Osteocyte (in vitro differentiated cells): ENCODE data around the gene NKX2-3. TPM values are rescaled to one million over a fixed set of nuclear protein-coding genes. Genes with fewer than 3 reads are reported as not detected.

Experiments
- DNase-seq: peaks from one replicate; pipeline ENCODE4 v3.0.0; 2021; ENCODE audit warnings: mixed read lengths; ENCODE audit not compliant: unreplicated experiment; ENCODE audit errors: extremely low spot score
- H3K27ac Mint-ChIP-seq: one replicate; pipeline ENCODE4 v1.8.0; 2021; ENCODE audit warnings: mild to moderate bottlenecking, mixed read lengths; ENCODE audit not compliant: unreplicated experiment
- H3K27me3 Mint-ChIP-seq: one replicate; pipeline ENCODE4 v1.8.0; 2021; ENCODE audit warnings: mixed read lengths; ENCODE audit not compliant: unreplicated experiment
- H3K36me3 Mint-ChIP-seq: one replicate; pipeline ENCODE4 v1.8.0; 2021; ENCODE audit warnings: mixed read lengths; ENCODE audit not compliant: unreplicated experiment
- H3K4me1 Mint-ChIP-seq: one replicate; pipeline ENCODE4 v1.8.0; 2021; ENCODE audit warnings: mixed read lengths; ENCODE audit not compliant: unreplicated experiment
- H3K4me3 Mint-ChIP-seq: one replicate; pipeline ENCODE4 v1.8.0; 2021; ENCODE audit warnings: mild to moderate bottlenecking, moderate library complexity, mixed read lengths; ENCODE audit not compliant: unreplicated experiment
- H3K9me3 Mint-ChIP-seq: one replicate; pipeline ENCODE4 v1.8.0; 2021; ENCODE audit warnings: mixed read lengths; ENCODE audit not compliant: unreplicated experiment
- total RNA-seq: library from RNA; stranded (reverse); gene quantifications from 2 replicates; pipeline ENCODE4 v1.2.1, GENCODE V29; 2021
- TF ChIP-seq, protein P1 (sequence below): fragments of 200-600 bp; sonication (generic); IDR thresholded peaks from 2 replicates; pipeline ENCODE4 v1.5.0; 2021; ENCODE audit warnings: antibody characterized with exemption, mild to moderate bottlenecking, moderate library complexity

The NKX2-3 gene
- total RNA-seq, 1 donor from 2014 or later = not detected

DNA sequence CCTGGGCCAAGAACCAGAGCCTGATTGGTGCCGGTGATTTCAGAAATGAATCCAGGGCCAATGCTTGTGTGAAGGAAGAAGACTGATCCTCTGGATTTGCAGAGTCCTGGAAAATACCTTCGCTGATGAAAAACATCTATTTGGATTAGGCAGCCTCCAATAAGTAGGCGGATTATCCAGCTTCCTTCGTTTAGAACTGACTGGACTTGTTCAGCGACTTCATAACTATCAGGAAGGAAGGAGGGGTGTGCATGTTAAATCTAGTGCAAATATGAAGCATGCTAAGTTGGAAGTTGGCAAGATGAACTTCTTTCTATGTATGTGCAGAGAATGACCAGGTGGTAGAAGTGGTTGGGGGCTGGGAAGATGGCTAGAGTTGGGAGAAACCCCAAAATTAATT lies 41.0 kb downstream of the NKX2-3 start:
- Mint-ChIP-seq H3K27me3 (peaks cover 26% of the 10 kb centered on the region), H3K36me3 (no peaks in the 10 kb centered on the region), H3K4me1 (no peaks in the 10 kb centered on the region), H3K4me3 (no peak overlapping the region), H3K9me3 (no peaks in the 10 kb centered on the region), H3K27ac (no peak overlapping the region)
- no peak for DNase-seq
- TF ChIP-seq, protein P1, sequence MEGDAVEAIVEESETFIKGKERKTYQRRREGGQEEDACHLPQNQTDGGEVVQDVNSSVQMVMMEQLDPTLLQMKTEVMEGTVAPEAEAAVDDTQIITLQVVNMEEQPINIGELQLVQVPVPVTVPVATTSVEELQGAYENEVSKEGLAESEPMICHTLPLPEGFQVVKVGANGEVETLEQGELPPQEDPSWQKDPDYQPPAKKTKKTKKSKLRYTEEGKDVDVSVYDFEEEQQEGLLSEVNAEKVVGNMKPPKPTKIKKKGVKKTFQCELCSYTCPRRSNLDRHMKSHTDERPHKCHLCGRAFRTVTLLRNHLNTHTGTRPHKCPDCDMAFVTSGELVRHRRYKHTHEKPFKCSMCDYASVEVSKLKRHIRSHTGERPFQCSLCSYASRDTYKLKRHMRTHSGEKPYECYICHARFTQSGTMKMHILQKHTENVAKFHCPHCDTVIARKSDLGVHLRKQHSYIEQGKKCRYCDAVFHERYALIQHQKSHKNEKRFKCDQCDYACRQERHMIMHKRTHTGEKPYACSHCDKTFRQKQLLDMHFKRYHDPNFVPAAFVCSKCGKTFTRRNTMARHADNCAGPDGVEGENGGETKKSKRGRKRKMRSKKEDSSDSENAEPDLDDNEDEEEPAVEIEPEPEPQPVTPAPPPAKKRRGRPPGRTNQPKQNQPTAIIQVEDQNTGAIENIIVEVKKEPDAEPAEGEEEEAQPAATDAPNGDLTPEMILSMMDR = no peak

DNA sequence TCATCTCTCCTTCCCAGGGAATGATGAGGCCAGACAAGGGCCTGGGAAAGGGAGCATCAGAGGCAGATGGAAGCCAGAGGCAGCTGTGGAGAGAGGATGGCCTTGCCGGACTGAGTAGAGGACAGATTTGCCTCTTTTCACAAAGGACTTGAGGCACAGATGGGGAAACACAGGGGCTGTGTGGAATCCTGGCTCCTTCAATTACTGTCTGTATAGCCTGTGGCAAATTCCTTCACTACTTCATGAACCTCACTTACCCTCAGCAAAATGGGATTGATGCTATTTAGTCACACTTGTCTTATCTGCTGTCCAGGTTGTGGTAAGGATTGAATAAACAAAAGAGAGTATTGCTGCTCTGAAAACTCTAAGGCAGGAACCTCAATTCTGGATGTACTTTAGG lies 47.2 kb downstream of the NKX2-3 start:
- Mint-ChIP-seq H3K27me3 (peaks cover 29% of the 10 kb centered on the region), H3K27ac (no peak overlapping the region)
- TF ChIP-seq, protein P1 = no peak

DNA sequence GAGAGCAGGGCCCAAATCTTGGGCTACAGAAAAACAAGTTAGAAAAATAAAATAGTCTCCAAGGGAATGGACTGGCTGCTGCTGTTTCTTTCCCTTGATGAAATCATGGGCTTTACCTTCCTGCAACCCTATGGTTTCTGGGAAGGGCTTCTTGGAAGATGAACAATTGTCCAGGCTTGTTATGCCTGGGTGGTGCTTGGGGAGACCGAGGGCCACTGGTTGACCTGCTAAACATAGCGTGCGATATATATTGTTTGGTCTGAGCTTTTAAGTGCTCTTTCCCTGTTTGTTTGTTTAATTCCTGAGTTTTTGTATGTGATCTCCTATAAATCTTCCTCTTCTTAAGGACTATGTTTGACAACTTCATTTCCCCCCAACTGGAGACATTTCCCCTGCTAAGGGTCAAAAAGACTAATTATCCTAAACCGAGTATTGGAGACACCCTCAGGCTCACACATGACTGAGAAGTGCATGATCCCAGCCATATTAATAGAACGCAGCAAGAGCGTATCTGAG lies 49.6 kb downstream of the NKX2-3 start:
- no peak for DNase-seq
- H3K27me3 Mint-ChIP-seq = peaks cover 44% of the 10 kb centered on the region
- TF ChIP-seq, protein P1 = no peak
- no peaks in the 10 kb centered on the region for H3K9me3 Mint-ChIP-seq
- no peak overlapping the region for H3K4me3 Mint-ChIP-seq
- H3K27ac Mint-ChIP-seq = no peak overlapping the region
- no peaks in the 10 kb centered on the region for H3K36me3 Mint-ChIP-seq
- no peaks in the 10 kb centered on the region for H3K4me1 Mint-ChIP-seq

More for the DNA sequence above, 47.2 kb downstream of the NKX2-3 start:
- no peaks in the 10 kb centered on the region for H3K4me1 Mint-ChIP-seq
- H3K36me3 Mint-ChIP-seq = no peaks in the 10 kb centered on the region
- no peaks in the 10 kb centered on the region for H3K9me3 Mint-ChIP-seq
- DNase-seq = no peak
- no peak overlapping the region for H3K4me3 Mint-ChIP-seq

DNA sequence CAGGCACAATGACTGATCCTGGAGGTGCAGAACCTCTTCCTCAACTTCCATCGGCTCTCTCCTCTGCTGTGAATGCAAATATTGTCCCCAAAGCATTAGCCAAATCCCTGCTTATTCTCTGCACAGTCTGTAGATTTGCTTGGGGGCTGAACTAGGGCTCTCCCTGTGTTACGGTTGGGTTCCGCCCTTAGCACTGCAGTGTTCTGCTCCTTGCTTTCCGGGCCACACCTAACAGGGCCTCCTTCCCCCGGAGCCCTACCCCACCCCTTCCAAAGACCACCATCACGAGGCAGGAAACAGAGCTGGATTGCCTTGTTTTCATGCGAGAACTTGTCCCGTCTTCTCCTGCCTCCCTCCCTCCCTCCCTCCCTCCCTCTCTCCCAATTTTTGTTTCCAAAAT lies 50.9 kb downstream of the NKX2-3 start:
- H3K4me1 Mint-ChIP-seq = no peaks in the 10 kb centered on the region
- no peak for DNase-seq
- no peaks in the 10 kb centered on the region for H3K36me3 Mint-ChIP-seq
- H3K27ac Mint-ChIP-seq = no peak overlapping the region
- no peaks in the 10 kb centered on the region for H3K9me3 Mint-ChIP-seq
- H3K27me3 Mint-ChIP-seq = peaks cover 47% of the 10 kb centered on the region
- no peak overlapping the region for H3K4me3 Mint-ChIP-seq
- TF ChIP-seq, protein P1 = no peak

Other genes starting within 250 kb of the NKX2-3 start
- gene CNNM1, start 203.6 kb upstream of the NKX2-3 start, total RNA-seq = 0.24 TPM in 2 replicates
- 31.5 and 35.4 TPM in 2 replicates for gene GOT1, start 102.3 kb upstream of the NKX2-3 start, total RNA-seq
- gene SLC25A28, start 87.5 kb downstream of the NKX2-3 start, total RNA-seq = 27.5 and 32.9 TPM in 2 replicates
- gene ENTPD7, start 126.6 kb downstream of the NKX2-3 start, total RNA-seq = 21.7 and 22.8 TPM in 2 replicates
- 29.4 and 35.8 TPM in 2 replicates for gene COX15, start 199.2 kb downstream of the NKX2-3 start, total RNA-seq
- 16.6 and 18.7 TPM in 2 replicates for gene CUTC, start 199.3 kb downstream of the NKX2-3 start, total RNA-seq
- gene ABCC2, start 249.7 kb downstream of the NKX2-3 start, total RNA-seq = 0.24 and 0.39 TPM in 2 replicates